Measurements from ENCODE around the gene MAPKAPK2. TPM values are rescaled to one million over a fixed set of nuclear protein-coding genes. Genes with fewer than 3 reads are reported as not detected.
A peak's percentile ranks its signal among the peaks of the same experiment; 100 is the strongest.

MAPKAPK2 gene
- total and polyA plus RNA-seq, 2 experiments from 2014 or later, result 7.5 to 63.3 TPM

DNA sequence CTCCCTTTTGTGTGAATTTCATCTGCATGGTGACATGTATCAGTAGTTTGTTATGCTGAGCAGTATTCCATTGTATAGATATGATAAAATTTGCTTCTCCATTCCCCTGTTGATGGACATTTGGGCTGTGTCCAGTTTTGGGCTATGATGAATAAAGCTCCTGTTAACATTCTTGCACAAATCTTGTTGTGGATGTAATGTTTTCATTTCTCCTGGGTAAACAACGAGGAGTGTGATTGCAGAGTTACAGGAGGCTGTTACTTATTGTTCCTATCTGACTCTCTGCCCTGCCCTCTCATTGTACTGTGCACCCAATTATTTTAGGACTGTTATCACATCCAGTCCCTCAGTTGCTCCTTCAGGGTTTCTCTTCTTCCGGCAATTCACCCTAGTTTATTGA, 24.2 kb downstream of the MAPKAPK2 start:
- TF ChIP-seq EZH2phosphoT487 (IDR thresholded peaks at IDR 0.05; ENCODE audit: insufficient read depth, low read depth), result no peak
- no peak for TF ChIP-seq EZH2 (IDR thresholded peaks at IDR 0.05; ENCODE audit: insufficient read depth, poor library complexity, severe bottlenecking)
- H3K79me2 ChIP-seq (ENCODE audit: insufficient read depth), result peaks cover 98% of the 10 kb centered on the region
- in situ Hi-C loops (cut with MboI), result no loop called here
- peaks cover 62% of the 10 kb centered on the region for H3F3A ChIP-seq (ENCODE audit: insufficient read depth)
- 73 to 78% methylated on average over 2 of the region's 2 CpGs for WGBS, 2 experiments (ENCODE audit: low coverage in 1 of 2, low lambda C conversion rate in 2 of 2, missing lambda C conversion rate in 2 of 2)
- H2AFZ ChIP-seq, result no peak overlapping the region
- H3K9ac ChIP-seq, result peak overlapping the region; percentile 36; the same call in 1 of the 2 replicates
- H4K20me1 ChIP-seq (ENCODE audit: insufficient read depth), result peaks cover 12% of the 10 kb centered on the region; the same call in 1 of the 2 replicates
- H3K27me3 ChIP-seq (replicated peaks; ENCODE audit: insufficient read depth), result no peaks in the 10 kb centered on the region
- peak overlapping the region; percentile 98 for H3K27ac ChIP-seq
- no peaks in the 10 kb centered on the region for H3K9me3 ChIP-seq (ENCODE audit: low read depth)
- no peak for DNase-seq
- no peak overlapping the region for H3K4me2 ChIP-seq (ENCODE audit: unreplicated experiment)
- H3K36me3 ChIP-seq (ENCODE audit: low read depth), result no peaks in the 10 kb centered on the region
- H3K4me3 ChIP-seq, result no peak overlapping the region
- peaks cover 66% of the 10 kb centered on the region for H3K4me1 ChIP-seq (ENCODE audit: insufficient read depth)
- no peaks in the 10 kb centered on the region for H3K9me2 ChIP-seq (ENCODE audit: insufficient read depth)

GRCh38 chr1:206709322-206709721, 24.6 kb downstream of the MAPKAPK2 start:
- TF ChIP-seq EZH2phosphoT487 (IDR thresholded peaks at IDR 0.05; ENCODE audit: insufficient read depth, low read depth), result no peak
- TF ChIP-seq EZH2 (IDR thresholded peaks at IDR 0.05; ENCODE audit: insufficient read depth, poor library complexity, severe bottlenecking), result no peak
- Histone ChIP-seq H3K4me1 (ENCODE audit: insufficient read depth) (peaks cover 71% of the 10 kb centered on the region), H3K9ac (peak overlapping the region; percentile 36; the same call in 1 of the 2 replicates), H3K4me2 (ENCODE audit: unreplicated experiment) (peak overlapping the region; percentile 53), H3K27ac (peak overlapping the region; percentile 98), H3K27me3 (replicated peaks; ENCODE audit: insufficient read depth) (no peaks in the 10 kb centered on the region), H2AFZ (no peak overlapping the region), H3K79me2 (ENCODE audit: insufficient read depth) (peaks cover 98% of the 10 kb centered on the region), H4K20me1 (ENCODE audit: insufficient read depth) (peaks cover 8% of the 10 kb centered on the region; the same call in 1 of the 2 replicates), H3K36me3 (ENCODE audit: low read depth) (no peaks in the 10 kb centered on the region), H3K9me3 (ENCODE audit: low read depth) (no peaks in the 10 kb centered on the region), H3K4me3 (no peak overlapping the region), H3K9me2 (ENCODE audit: insufficient read depth) (no peaks in the 10 kb centered on the region), H3F3A (ENCODE audit: insufficient read depth) (peaks cover 61% of the 10 kb centered on the region)
- in situ Hi-C loops (cut with MboI), result no loop called here
- DNase-seq, result no peak
- WGBS, 2 experiments (ENCODE audit: low coverage in 1 of 2, low lambda C conversion rate in 2 of 2, missing lambda C conversion rate in 2 of 2), result 75 to 85% methylated on average over 4 of the region's 4 CpGs

GRCh38 chr1:206709772-206710459, 25.2 kb downstream of the MAPKAPK2 start:
- peak; percentile 72 for DNase-seq
- in situ Hi-C loops (cut with MboI), result no loop called here
- no peaks in the 10 kb centered on the region for H3K36me3 ChIP-seq (ENCODE audit: low read depth)
- H3K4me3 ChIP-seq, result no peak overlapping the region
- TF ChIP-seq EZH2 (IDR thresholded peaks at IDR 0.05; ENCODE audit: insufficient read depth, poor library complexity, severe bottlenecking), result no peak
- TF ChIP-seq EZH2phosphoT487 (IDR thresholded peaks at IDR 0.05; ENCODE audit: insufficient read depth, low read depth), result no peak
- H3K9ac ChIP-seq, result peak overlapping the region; percentile 36; the same call in 1 of the 2 replicates
- H3K27ac ChIP-seq, result peak overlapping the region; percentile 98
- 66 to 68% methylated on average over 5 of the region's 5 CpGs for WGBS, 2 experiments (ENCODE audit: low coverage in 1 of 2, low lambda C conversion rate in 2 of 2, missing lambda C conversion rate in 2 of 2)
- peaks cover 98% of the 10 kb centered on the region for H3K79me2 ChIP-seq (ENCODE audit: insufficient read depth)
- H4K20me1 ChIP-seq (ENCODE audit: insufficient read depth), result peaks cover 6% of the 10 kb centered on the region; the same call in 1 of the 2 replicates
- H3K9me3 ChIP-seq (ENCODE audit: low read depth), result no peaks in the 10 kb centered on the region
- H3K9me2 ChIP-seq (ENCODE audit: insufficient read depth), result no peaks in the 10 kb centered on the region
- H3K4me1 ChIP-seq (ENCODE audit: insufficient read depth), result peaks cover 73% of the 10 kb centered on the region
- no peak overlapping the region for H2AFZ ChIP-seq
- H3F3A ChIP-seq (ENCODE audit: insufficient read depth), result peaks cover 60% of the 10 kb centered on the region
- H3K27me3 ChIP-seq (replicated peaks; ENCODE audit: insufficient read depth), result no peaks in the 10 kb centered on the region
- peak overlapping the region; percentile 53 for H3K4me2 ChIP-seq (ENCODE audit: unreplicated experiment)

DNA sequence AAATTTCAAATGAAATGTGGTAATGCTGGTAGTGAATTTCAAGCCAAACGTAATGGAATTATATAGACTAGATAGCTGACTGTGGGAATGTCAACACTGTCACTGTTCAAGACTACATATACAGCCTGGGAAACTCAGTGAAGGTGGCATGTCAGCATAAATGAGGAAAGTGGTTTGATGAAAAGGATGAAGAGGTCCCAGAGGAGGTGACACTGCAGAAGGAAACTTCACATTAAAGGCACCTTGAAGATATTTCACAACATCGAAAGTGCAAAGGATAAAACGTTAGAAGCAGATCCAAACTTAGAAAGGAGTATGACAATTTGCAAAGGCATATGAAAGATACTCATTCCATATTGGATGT, 25.7 kb downstream of the MAPKAPK2 start:
- TF ChIP-seq EZH2phosphoT487 (IDR thresholded peaks at IDR 0.05; ENCODE audit: insufficient read depth, low read depth) (no peak), EZH2 (IDR thresholded peaks at IDR 0.05; ENCODE audit: insufficient read depth, poor library complexity, severe bottlenecking) (no peak)
- peaks cover 10% of the 10 kb centered on the region; the same call in 1 of the 2 replicates for H4K20me1 ChIP-seq (ENCODE audit: insufficient read depth)
- no peak for DNase-seq
- H3K27ac ChIP-seq, result peak overlapping the region; percentile 98
- peak overlapping the region; percentile 36; the same call in 1 of the 2 replicates for H3K9ac ChIP-seq
- H3K4me1 ChIP-seq (ENCODE audit: insufficient read depth), result peaks cover 73% of the 10 kb centered on the region
- WGBS, 2 experiments (ENCODE audit: low coverage in 1 of 2, low lambda C conversion rate in 2 of 2, missing lambda C conversion rate in 2 of 2), result 67 to 70% methylated on average over 3 of the region's 3 CpGs
- no peaks in the 10 kb centered on the region for H3K9me3 ChIP-seq (ENCODE audit: low read depth)
- peaks cover 60% of the 10 kb centered on the region for H3F3A ChIP-seq (ENCODE audit: insufficient read depth)
- no peaks in the 10 kb centered on the region for H3K27me3 ChIP-seq (replicated peaks; ENCODE audit: insufficient read depth)
- H3K79me2 ChIP-seq (ENCODE audit: insufficient read depth), result peaks cover 98% of the 10 kb centered on the region
- H3K4me2 ChIP-seq (ENCODE audit: unreplicated experiment), result peak overlapping the region; percentile 8
- no peak overlapping the region for H2AFZ ChIP-seq
- H3K36me3 ChIP-seq (ENCODE audit: low read depth), result no peaks in the 10 kb centered on the region
- H3K9me2 ChIP-seq (ENCODE audit: insufficient read depth), result no peaks in the 10 kb centered on the region
- H3K4me3 ChIP-seq, result no peak overlapping the region
- in situ Hi-C loops (cut with MboI), result no loop called here

Data from GM23248 (cell line).